Inflammatory macrophage treated with lipopolysaccharide for 1 hour (primary cell): ENCODE results near the gene PRKAR2B.
"Not testable (repeated sequence)": the region's sequence is repeated elsewhere in the genome, so short reads cannot be mapped to it uniquely, and the experiment has no call there.

Source experiments
- DNase-seq, 2 donors: peaks; one replicate each; pipeline ENCODE4 v3.0.0-alpha.2; 2020 to 2022

The PRKAR2B gene

DNA sequence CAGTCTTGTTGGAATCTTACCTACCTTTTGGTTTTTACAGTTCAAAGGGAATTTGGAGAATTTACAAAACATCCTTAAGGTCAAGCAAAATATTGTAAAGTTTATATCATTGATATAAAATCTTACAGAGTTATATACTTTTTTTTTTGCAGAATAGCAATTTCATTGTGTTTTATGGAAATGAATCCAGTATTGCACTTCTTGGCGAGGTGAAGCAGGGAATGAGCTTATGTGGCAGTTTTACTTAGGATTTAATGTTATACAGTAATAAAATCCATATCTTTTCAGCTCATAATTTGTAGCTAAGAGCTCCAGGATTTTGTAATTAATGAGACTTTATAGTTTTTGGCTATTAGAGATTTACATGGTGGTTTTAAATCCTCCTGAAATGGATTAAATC lies 5.0 kb downstream of the PRKAR2B start:
- DNase-seq: no peak

DNA sequence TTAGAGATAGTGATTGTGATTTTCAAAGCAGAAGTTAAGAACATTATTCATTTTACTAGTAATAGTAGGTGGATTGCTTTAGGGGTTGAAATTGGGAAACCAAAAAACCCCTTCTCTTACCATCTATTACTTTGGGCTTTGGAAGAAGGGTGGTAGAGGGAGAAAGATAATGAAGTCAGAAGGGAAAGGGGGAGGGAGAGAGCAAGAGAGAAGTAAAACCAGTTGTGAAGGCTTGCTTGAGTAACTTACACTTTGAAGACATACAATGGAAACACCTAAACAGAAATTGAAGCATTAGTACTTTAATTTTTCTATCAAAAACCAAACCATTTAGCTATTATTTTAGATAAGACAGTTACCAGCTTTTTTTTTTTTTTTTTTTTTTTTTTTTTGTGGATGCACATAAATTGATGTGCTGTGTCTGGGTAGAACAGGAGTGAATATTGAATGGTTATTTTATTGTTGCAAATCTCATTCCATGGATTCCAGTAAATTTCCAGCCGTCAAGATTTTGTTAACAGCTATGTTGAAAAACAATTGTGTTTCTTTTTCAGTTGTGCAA lies 5.5 kb downstream of the PRKAR2B start:
- DNase-seq: no peak

- DNase-seq: no peak
Measured at GRCh38 chr7:107051376-107051775, 6.9 kb downstream of the PRKAR2B start.

GRCh38 chr7:107054965-107055364 lies 10.5 kb downstream of the PRKAR2B start:
- not testable (repeated sequence) for DNase-seq

DNA sequence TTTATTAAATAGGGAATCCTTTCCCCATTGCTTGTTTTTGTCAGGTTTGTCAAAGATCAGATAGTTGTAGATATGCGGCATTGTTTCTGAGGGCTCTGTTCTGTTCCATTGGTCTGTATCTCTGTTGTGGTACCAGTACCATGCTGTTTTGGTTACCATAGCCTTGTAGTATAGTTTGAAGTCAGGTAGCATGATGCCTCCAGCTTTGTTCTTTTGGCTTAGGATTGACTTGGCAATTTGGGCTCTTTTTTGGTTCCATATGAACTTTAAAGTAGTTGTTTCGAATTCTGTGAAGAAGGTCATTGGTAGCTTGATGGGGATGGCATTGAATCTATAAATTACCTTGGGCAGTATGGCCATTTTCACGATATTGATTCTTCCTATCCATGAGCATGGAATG lies 11.6 kb downstream of the PRKAR2B start:
- not testable (repeated sequence) for DNase-seq

DNA sequence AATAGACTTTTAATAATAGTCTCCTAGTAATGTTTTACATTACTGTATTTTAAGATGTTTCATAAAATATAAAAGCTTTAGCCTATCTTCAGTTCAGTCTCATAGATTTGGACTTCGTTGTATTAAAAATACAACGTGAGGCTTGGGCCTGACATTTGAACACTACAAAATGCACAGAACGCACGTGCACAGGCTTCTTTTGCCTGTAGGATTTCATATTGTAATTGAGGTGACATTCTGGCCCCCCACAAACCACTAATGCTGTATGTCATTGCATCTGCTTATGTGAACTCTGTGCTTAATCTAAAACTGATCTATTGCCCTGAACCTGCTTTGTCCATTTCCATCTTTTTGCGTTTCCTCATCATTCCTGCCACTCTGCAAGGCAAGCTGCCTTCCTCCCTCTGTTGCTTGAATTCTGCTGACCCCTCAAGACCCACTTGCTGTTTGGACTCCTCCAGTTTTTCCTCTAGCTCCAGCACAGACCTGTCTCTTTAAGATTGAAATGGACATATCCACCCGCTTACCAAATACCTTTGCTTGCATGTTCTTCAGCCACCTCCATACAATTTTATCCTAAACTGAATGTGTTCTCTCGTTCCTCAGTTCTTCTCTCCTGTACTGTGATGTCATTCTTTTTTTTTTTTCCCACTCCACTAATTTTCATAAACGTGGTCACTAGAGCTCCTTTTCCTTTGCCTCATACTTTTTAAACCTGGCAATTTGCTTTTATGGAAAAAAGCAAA lies 12.4 kb downstream of the PRKAR2B start:
- no peak for DNase-seq

GRCh38 chr7:107057474-107057833 lies 12.9 kb downstream of the PRKAR2B start:
- DNase-seq: no peak

- DNase-seq: no peak
Measured at GRCh38 chr7:107059468-107059867, 15.0 kb downstream of the PRKAR2B start.

GRCh38 chr7:107063245-107064120 lies 19.0 kb downstream of the PRKAR2B start:
- DNase-seq: no peak

DNA sequence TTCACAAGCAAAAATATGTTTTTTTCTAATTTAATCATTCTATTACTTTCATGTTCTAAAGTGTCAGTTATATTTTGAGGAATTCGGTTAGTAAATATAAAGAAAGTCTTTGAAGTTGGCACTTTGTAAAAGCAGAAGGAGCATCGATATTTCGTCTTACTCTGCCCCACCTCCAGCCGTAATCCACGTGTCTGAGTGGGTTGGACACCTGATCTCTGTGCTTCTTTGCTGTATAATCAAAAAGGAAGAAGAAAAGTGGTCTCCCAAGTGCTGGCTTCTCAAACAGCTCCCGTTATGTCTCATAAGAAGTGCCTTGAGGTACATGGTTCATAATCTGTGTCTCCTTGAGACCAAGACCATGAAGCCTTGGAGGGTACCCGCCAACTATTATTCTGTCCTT lies 19.8 kb downstream of the PRKAR2B start:
- no peak for DNase-seq

DNA sequence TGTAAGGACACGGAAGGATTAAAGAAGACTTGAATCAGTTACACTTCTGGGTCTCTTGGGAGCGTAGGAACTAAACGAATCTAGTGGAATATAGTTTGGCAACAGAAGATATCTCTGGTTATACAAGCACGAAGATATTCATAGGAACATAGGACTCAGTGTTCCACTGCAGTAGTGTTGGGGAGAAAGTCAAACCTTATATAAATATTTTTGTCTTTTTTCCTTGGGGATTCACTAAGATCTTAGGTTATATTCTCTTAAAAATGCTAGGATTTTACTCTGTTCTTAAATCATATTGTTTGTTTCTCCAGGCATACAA lies 21.4 kb downstream of the PRKAR2B start:
- no peak for DNase-seq

DNA sequence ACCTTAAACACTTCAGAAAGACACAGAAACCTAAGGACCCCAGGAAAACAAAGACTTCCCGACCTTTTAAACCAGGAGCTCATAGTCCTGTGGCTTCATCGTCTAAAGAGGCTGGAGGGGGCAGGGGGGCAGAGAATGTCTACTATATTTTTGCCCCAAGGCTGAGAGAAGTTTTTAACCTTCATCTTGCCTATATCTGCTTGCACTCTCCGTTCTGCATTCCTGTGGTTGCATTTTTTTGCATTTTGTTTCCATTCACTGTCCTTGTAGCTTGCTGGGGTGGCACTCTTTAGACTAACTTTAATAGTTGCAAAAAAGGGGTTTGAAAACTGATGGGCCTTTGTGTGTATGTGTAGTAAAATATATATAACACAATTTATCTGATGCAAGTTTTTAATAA lies 23.7 kb downstream of the PRKAR2B start:
- no peak for DNase-seq

- peak; percentile 33 to 35 for DNase-seq
Measured at GRCh38 chr7:107069457-107069856, 25.0 kb downstream of the PRKAR2B start.

- DNase-seq: no peak
Measured at GRCh38 chr7:107070710-107071109, 26.2 kb downstream of the PRKAR2B start.

DNA sequence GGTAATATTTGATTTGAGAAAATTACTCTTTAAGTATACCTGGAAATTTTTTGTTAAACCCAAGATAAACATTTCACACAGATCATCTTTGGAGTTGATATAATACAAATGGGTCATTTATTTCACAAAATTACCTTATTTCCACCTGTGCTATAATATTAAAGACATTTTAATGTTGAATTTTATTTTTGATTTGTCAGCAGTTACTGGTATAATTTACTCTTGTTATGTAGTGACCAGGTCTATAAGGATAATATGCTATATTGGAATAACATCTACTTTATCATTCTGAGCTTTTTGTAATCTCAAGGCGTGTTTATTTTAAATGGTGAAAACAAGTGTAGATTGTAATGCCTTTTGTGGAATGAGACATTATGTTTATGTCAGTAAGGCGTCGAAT lies 26.6 kb downstream of the PRKAR2B start:
- DNase-seq: no peak

GRCh38 chr7:107072133-107072532 lies 27.6 kb downstream of the PRKAR2B start:
- no peak for DNase-seq

DNA sequence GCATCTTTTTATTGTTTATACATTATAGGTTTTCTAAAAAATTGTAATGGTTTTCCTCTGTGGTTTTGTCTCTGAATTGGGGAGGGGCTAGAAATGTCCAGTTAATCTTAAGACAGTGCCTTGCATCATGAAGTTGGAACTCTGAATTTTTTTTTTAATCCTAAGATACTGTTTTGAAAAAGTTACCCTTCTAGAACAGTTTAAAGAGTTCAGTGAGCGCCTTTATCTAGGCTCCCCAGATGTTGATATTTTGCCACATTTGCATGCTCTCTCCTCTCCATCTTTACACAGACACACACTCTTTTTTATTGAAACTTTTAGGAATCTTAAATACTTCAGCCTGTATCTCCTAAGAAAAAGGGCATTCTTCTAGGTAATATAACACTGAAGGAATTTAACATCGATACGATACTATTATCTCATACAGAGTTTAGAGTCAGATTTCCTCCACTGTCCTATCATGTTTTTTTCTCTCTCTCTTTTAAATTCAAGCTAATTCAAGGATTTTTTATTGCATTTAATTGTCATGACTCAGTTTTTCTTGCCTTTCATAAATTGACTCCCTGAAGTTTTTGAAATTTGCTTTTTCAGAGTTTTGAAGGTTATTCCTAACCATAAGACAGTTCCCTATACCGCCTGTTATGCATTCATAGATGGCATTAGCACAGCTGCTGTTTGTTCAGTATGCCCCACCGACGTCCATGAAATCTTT lies 31.5 kb downstream of the PRKAR2B start:
- no peak for DNase-seq

- peak; percentile 46 to 58 for DNase-seq
Measured at GRCh38 chr7:107076781-107077698, 32.5 kb downstream of the PRKAR2B start.

DNA sequence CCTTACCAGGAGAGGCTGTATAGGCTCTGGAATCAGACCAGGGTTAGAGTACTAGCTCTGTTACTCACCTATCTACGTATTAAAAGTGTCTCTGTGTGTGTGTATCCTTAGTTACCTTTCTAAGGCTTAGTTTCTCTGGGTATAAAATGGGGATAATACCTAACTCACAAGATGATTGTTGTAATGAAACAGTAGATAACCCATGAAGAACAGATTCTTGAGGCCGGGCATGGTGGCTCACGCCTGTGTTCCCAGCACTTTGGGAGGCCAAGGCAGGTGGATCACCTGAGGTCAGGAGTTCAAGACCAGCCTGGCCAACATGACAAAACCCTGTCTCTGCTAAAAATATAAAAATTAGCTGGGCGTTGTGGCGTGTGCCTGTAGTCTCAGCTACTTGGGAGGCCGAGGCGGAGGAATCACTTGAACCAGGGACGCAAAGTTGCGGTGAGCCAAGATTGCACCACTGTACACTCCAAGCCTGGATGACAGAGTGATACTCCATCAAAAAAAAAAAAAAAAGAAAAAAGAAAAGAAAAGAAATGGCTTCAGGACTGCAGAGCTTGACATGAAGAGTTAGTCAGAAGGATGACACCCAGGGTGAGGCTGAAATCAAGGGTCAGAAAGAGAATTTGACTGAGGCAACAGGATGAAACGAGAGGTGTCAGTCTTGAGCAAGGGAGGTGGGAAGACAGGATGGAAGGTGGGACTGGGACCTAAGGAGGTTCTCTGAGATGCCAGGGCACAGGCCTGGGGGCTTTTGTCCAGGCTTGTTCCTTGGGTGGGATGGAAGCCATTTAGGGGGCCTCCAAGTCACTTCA lies 33.4 kb downstream of the PRKAR2B start:
- DNase-seq: no peak

- DNase-seq: no peak
Measured at GRCh38 chr7:107078517-107078966, 34.0 kb downstream of the PRKAR2B start.

DNA sequence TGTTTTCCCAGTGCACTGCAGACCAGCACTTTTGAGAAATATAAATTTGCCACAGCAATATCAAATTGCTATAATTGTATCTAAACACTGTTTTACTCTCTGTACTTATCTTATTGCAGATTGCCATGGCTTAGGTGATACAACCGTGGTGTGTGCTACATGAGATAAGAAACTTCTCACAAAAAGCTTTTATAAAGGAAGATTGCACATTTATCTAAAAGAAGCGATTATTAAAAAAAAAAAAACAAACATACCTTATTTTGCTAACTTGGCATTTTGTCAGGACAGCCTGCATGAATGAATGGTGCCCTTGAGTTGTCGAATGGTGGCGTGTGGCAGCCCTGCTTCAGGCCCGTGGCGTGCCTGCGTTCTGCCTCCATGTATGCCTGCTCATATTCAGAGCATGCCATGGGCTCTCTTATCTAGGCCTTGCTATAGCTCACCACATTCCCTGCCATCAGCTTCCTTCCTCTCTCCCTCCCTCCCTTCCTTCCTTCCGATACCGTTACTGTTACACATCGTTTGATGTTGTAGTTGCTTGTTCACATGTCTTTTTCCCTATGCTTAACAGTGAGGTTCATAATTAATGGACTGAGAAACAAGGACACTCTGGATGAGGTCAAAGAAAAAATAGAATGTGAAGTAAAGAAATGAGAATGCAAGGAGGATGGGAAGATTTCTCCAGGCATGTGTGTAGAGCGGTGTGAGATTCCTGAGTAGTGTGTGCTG lies 34.9 kb downstream of the PRKAR2B start:
- DNase-seq: no peak
